ENCODE results near the gene CD99. TPM values are rescaled to one million over a fixed set of nuclear protein-coding genes. Genes with fewer than 3 reads are reported as not detected.

CD99 gene
- total and polyA plus RNA-seq, 2 of the 13 experiments (the other 11 are each of a cell fraction or from before 2014, with no cell fraction given): 78.8 to 111 TPM

GRCh38 chrX:2654436-2655340, 36.4 kb upstream of the CD99 start:
- intact Hi-C loops (cut with micrococcal nuclease; ENCODE audit: unreplicated experiment): loop anchor here (5.0 kb wide), 1 partner anchor 53 kb away; no protein-coding TSS in a partner anchor
- POLR2A ChIA-PET: no interaction called here
- CTCF ChIA-PET (ENCODE audit: low intra/inter-chr PET ratio, low total read pairs): no interaction called here
- Histone ChIP-seq H3K4me2 (ENCODE audit: low read depth, low read length) (peak overlapping the region; percentile 92), H3K9ac (ENCODE audit: insufficient read depth, low read depth, low read length) (peak overlapping the region; percentile 66), H3K27me3 (ENCODE audit: control insufficient read depth in 1 of 2, insufficient read depth in 2 of 2, low read length in 2 of 2) (no peaks in the 10 kb centered on the region), H3K9me3 (ENCODE audit: low read length) (no peaks in the 10 kb centered on the region), H3K36me3 (replicated peaks in 1 of 2; ENCODE audit: control insufficient read depth in 1 of 2, insufficient read depth in 2 of 2, low read length in 2 of 2) (no peaks in the 10 kb centered on the region; a peak in 1 of 5 replicates), H3K4me3 (replicated peaks in 1 of 3; ENCODE audit: insufficient read depth in 1 of 3, low read depth in 2 of 3, low read length in 3 of 3) (peak overlapping the region; percentile 48 to 68 (median 56)), H4K20me1 (ENCODE audit: insufficient read depth, low read length) (no peaks in the 10 kb centered on the region), H3K27ac (ENCODE audit: extremely low read length, insufficient read depth, low read length) (peak overlapping the region; percentile 95), H2AFZ (ENCODE audit: low read length) (peak overlapping the region; percentile 64), H3K4me1 (ENCODE audit: insufficient read depth, low read length) (peaks cover 56% of the 10 kb centered on the region), H3K79me2 (ENCODE audit: insufficient read depth, low read length) (no peaks in the 10 kb centered on the region)
- ATAC-seq (peak; percentile 85), FAIRE-seq (peak; percentile 85), DNase-seq (ENCODE audit: low spot score) (peak; percentile 90)
- TSS peak; percentile 86 for BruUV-seq (replicated peaks)
- WGBS (ENCODE audit: low lambda C conversion rate): 7% methylated on average over 13 of the region's 13 CpGs
- in situ Hi-C loops (cut with HindIII; ENCODE audit: extremely low pct_ligation_motif_present, low pct_unique_long_range_greater_than_20kb): loop anchor here (5.0 kb wide), 1 partner anchor 38 kb away; the partner anchor contains the start of gene CD99
- 0 out of 4 replicates have a peak, but pooled peaks of 1 of the 2 experiments have one; percentile 53 for TF ChIP-seq KLF16 (CRISPR knock-in tag; IDR thresholded peaks at IDR 0.05)
- TF ChIP-seq ZBED4 (CRISPR knock-in tag; IDR thresholded peaks at IDR 0.05; ENCODE audit: borderline replicate concordance): peak; percentile 80; the same call in 1 of the 2 replicates
- TF ChIP-seq FOXC1 (CRISPR knock-in tag; IDR thresholded peaks at IDR 0.05; ENCODE audit: borderline replicate concordance): 0 out of 2 replicates have a peak, but pooled peaks have one; percentile 46
- TF ChIP-seq FOXO1 (CRISPR knock-in tag; IDR thresholded peaks at IDR 0.05): peak; percentile 46
- no peak for TF ChIP-seq RFXANK (CRISPR knock-in tag; IDR thresholded peaks at IDR 0.05)
- 0 out of 2 replicates have a peak, but pooled peaks have one; percentile 11 for TF ChIP-seq ZNF687 (CRISPR knock-in tag; IDR thresholded peaks at IDR 0.05)
- TF ChIP-seq CHD4 (IDR thresholded peaks at IDR 0.05; ENCODE audit: borderline replicate concordance, low read length): peak; percentile 31; the same call in 1 of the 2 replicates
- TF ChIP-seq KDM6A (CRISPR knock-in tag; IDR thresholded peaks at IDR 0.05; ENCODE audit: low read depth): peak; percentile 77; the same call in 1 of the 2 replicates
- peak; percentile 43; the same call in 1 of the 2 replicates for TF ChIP-seq THRA (CRISPR knock-in tag; IDR thresholded peaks at IDR 0.05; ENCODE audit: borderline replicate concordance)
- TF ChIP-seq HNF4G (IDR thresholded peaks at IDR 0.05; ENCODE audit: borderline replicate concordance, low read depth, low read length): peak; percentile 67
- TF ChIP-seq HNF4G (CRISPR knock-in tag; IDR thresholded peaks at IDR 0.05; ENCODE audit: borderline replicate concordance, low read depth): peak; percentile 60; the same call in 1 of the 2 replicates

Data from HepG2 (cell line).